Endothelial cell of umbilical vein (primary cell): ENCODE data around the gene PPM1E. TPM values are rescaled to one million over a fixed set of nuclear protein-coding genes. Genes with fewer than 3 reads are reported as not detected.

Experiments
- BruUV-seq: library from RNA; stranded (reverse); fragments of 400-500 nt; replicated peaks from 2 replicates; lab custom pipeline; 2021; lab: Mats Ljungman, UMichigan
- CTCF ChIA-PET: fragments of 300-600, 350-600 bp; sonication (Branson Sonifier 250); formaldehyde crosslinking; loops from one replicate; lab custom pipeline; 2021; ENCODE audit warnings: antibody characterized with exemption, inconsistent platforms; lab: Charles Lee
- POLR2A ChIA-PET: fragments of 300-600, 350-600 bp; sonication (Branson Sonifier 250); formaldehyde crosslinking; loops from one replicate; lab custom pipeline; 2021; ENCODE audit warnings: antibody characterized with exemption, inconsistent platforms; lab: Charles Lee
- DNase-seq: peaks from one replicate; pipeline ENCODE4 v3.0.0-alpha.2; 2011; ENCODE audit warnings: low read depth, low spot score
- FAIRE-seq: peaks from 2 replicates; lab custom pipeline; 2011; peaks lifted over from hg19 to GRCh38; lab: Jason Lieb, UNC
- H2AFZ ChIP-seq: 2 replicates; pipeline ENCODE4 v1.6.0; 2012; ENCODE audit warnings: low read depth, low read length, control low read depth, inconsistent platforms
- H3K27ac ChIP-seq: 2 replicates; pipeline ENCODE4 v1.5.1; 2011; ENCODE audit warnings: low read depth, mild to moderate bottlenecking, control low read depth, low read length, moderate library complexity; ENCODE audit not compliant: insufficient read depth
- H3K27me3 ChIP-seq, 2 experiments: 2 replicates each; pipeline versions ENCODE4 v1.6.0 to v1.6.1; 2011; ENCODE audit warnings: low read length in 2 of 2, mixed read lengths in 1 of 2; ENCODE audit not compliant: control insufficient read depth in 2 of 2, insufficient read depth in 2 of 2
- H3K36me3 ChIP-seq, 2 experiments: 2 replicates in 1 of 2; 3 replicates in 1 of 2; pipeline ENCODE4 v1.5.1; 2011; ENCODE audit warnings: low read length in 2 of 2, mild to moderate bottlenecking in 1 of 2, moderate library complexity in 1 of 2; ENCODE audit not compliant: control insufficient read depth in 2 of 2, insufficient read depth in 2 of 2; ENCODE audit errors: extremely low read depth in 1 of 2
- H3K4me1 ChIP-seq: 3 replicates; pipeline ENCODE4 v1.5.1; 2011; ENCODE audit warnings: mild to moderate bottlenecking, low read length; ENCODE audit not compliant: control insufficient read depth, insufficient read depth; ENCODE audit errors: extremely low read depth
- H3K4me2 ChIP-seq: 2 replicates; pipeline ENCODE4 v1.6.1; 2011; ENCODE audit warnings: low read length, control low read depth, mixed read lengths; ENCODE audit not compliant: insufficient read depth
- H3K4me3 ChIP-seq, 3 experiments: fragments of 200-600 bp in 1 of 3; sonication (generic), shearing (Covaris generic) in 1 of 3; replicated peaks in 1 of 3; 2 replicates each; pipeline ENCODE4 v1.5.1; 2011 to 2016; ENCODE audit warnings: control low read depth in 3 of 3, low read length in 3 of 3, mild to moderate bottlenecking in 2 of 3, inconsistent platforms in 1 of 3, low read depth in 1 of 3, moderate library complexity in 1 of 3; ENCODE audit not compliant: insufficient read depth in 1 of 3
- H3K79me2 ChIP-seq: 2 replicates; pipeline ENCODE4 v1.6.0; 2012; ENCODE audit warnings: low read length, inconsistent platforms; ENCODE audit not compliant: control insufficient read depth, insufficient read depth
- H3K9ac ChIP-seq: replicated peaks from 2 replicates; pipeline ENCODE3; 2011; ENCODE audit warnings: low read length, control low read depth; ENCODE audit not compliant: insufficient read depth; ENCODE audit errors: extremely low read depth
- H3K9me1 ChIP-seq: replicated peaks from 3 replicates; pipeline ENCODE4 v1.6.0; 2011; ENCODE audit warnings: mild to moderate bottlenecking, low read length; ENCODE audit not compliant: control insufficient read depth, insufficient read depth; ENCODE audit errors: extremely low read depth
- H3K9me3 ChIP-seq: replicated peaks from 2 replicates; pipeline ENCODE4 v1.5.1; 2012; ENCODE audit warnings: low read length, inconsistent platforms; ENCODE audit not compliant: control insufficient read depth, insufficient read depth
- H4K20me1 ChIP-seq: replicated peaks from 2 replicates; pipeline ENCODE3; 2011; ENCODE audit warnings: mild to moderate bottlenecking, low read length; ENCODE audit not compliant: control insufficient read depth, insufficient read depth; ENCODE audit errors: extremely low read depth
- CTCF ChIP-seq, 2 donors: IDR thresholded peaks; 1 replicate in 1 of 2; 2 replicates in 1 of 2; pipeline ENCODE4 v1.5.1; 2011; ENCODE audit warnings: low read length in 2 of 2, mild to moderate bottlenecking in 2 of 2, moderate library complexity in 2 of 2, control low read depth in 1 of 2, inconsistent platforms in 1 of 2, low read depth in 1 of 2; ENCODE audit not compliant: insufficient read depth in 1 of 2; ENCODE audit errors: extremely low read depth in 1 of 2
- EZH2 ChIP-seq: IDR thresholded peaks from 2 replicates; pipeline ENCODE4 v1.6.1; 2012; ENCODE audit warnings: borderline replicate concordance, low read depth, mild to moderate bottlenecking, moderate library complexity, low read length, inconsistent platforms; ENCODE audit not compliant: severe bottlenecking
- FOS ChIP-seq: IDR thresholded peaks from 2 replicates; pipeline ENCODE4 v1.6.1; 2011; ENCODE audit warnings: mild to moderate bottlenecking, low read length, moderate library complexity, borderline replicate concordance; ENCODE audit not compliant: insufficient read depth
- GATA2 ChIP-seq: IDR thresholded peaks from 2 replicates; pipeline ENCODE4 v1.7.0; 2011; ENCODE audit warnings: low read depth, mild to moderate bottlenecking, moderate library complexity, mixed read lengths, low read length; ENCODE audit not compliant: insufficient read length, insufficient read depth
- JUN ChIP-seq: IDR thresholded peaks from 2 replicates; pipeline ENCODE4 v1.6.1; 2011; ENCODE audit warnings: borderline replicate concordance, low read depth; ENCODE audit not compliant: insufficient read length, insufficient read depth
- MYC ChIP-seq: IDR thresholded peaks from one replicate; pipeline ENCODE4 v1.6.1; 2011; ENCODE audit warnings: mild to moderate bottlenecking, low read depth, low read length
- POLR2A ChIP-seq: IDR thresholded peaks from 2 replicates; pipeline ENCODE4 v1.6.1; 2012; ENCODE audit warnings: low read depth, mild to moderate bottlenecking, control low read depth, low read length
- POLR2AphosphoS5 ChIP-seq: IDR thresholded peaks from 2 replicates; pipeline ENCODE4 v1.6.1; 2012; ENCODE audit warnings: low read depth, mild to moderate bottlenecking, control low read depth, low read length, moderate library complexity; ENCODE audit not compliant: insufficient read depth
- dilution Hi-C: fragments of 300-500 bp; cut with MboI; formaldehyde crosslinking; loops from one replicate; pipeline ENCODE4 v1.15.0; 2019; ENCODE audit warnings: low sequenced_read_pairs; ENCODE audit not compliant: extremely low pct_ligation_motif_present
- intact Hi-C: fragments of 100-400 bp; cut with micrococcal nuclease; formaldehyde crosslinking; loops from one replicate; pipeline ENCODE4 v1.10.0; 2022
- polyA plus RNA-seq, 4 experiments: library from polyadenylated mRNA; depleted of rRNA in 3 of 4; stranded (reverse) in 3 of 4; unstranded in 1 of 4; fragments of >200 nt; gene quantifications; 2 replicates each; pipeline versions ENCODE4 v1.2.1 to v1.2.3, GENCODE V29; 2011 to 2012; ENCODE audit warnings: missing spikeins in 1 of 4
- total RNA-seq: library from RNA; stranded (reverse); gene quantifications from 2 replicates; pipeline ENCODE4 v1.2.3, GENCODE V29; 2021
- TF ChIP-seq, protein P1 (sequence below): IDR thresholded peaks from 2 replicates; pipeline ENCODE4 v1.6.1; 2011; ENCODE audit not compliant: insufficient read depth, insufficient read length

PPM1E gene
- total and polyA plus RNA-seq, 2 donors (not counting 3 experiments of a cell fraction or from before 2014, with no cell fraction given), result 0.01 TPM; not detected in 1

GRCh38 chr17:58976541-58976940 lies 220.9 kb downstream of the PPM1E start:
- Histone ChIP-seq H3K27me3 (no peaks in the 10 kb centered on the region), H3K9me1 (no peaks in the 10 kb centered on the region), H3K4me2 (no peak overlapping the region), H3K9me3 (no peaks in the 10 kb centered on the region), H3K4me3 (no peak overlapping the region), H3K27ac (no peak overlapping the region), H3K79me2 (no peaks in the 10 kb centered on the region), H3K9ac (no peak overlapping the region), H2AFZ (no peak overlapping the region), H3K36me3 (no peaks in the 10 kb centered on the region), H4K20me1 (no peaks in the 10 kb centered on the region), H3K4me1 (no peaks in the 10 kb centered on the region)
- TF ChIP-seq GATA2 (no peak), JUN (no peak), CTCF (IDR thresholded peaks at IDR 0.05; ENCODE audit: extremely low read depth in 1 of 2, insufficient read depth in 1 of 2, low read depth in 1 of 2, low read length in 2 of 2) (no peak), FOS (no peak), POLR2A (no peak), EZH2 (no peak), MYC (no peak), POLR2AphosphoS5 (no peak)
- TF ChIP-seq, protein P1, sequence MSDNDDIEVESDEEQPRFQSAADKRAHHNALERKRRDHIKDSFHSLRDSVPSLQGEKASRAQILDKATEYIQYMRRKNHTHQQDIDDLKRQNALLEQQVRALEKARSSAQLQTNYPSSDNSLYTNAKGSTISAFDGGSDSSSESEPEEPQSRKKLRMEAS, result no peak
- ChIA-PET POLR2A (no interaction called here), CTCF (interaction anchor here (1.6 to 2.2 kb wide), 2 partner anchors 17 to 28 kb away, joined by 4 to 6 read pairs; no protein-coding TSS in a partner anchor)
- FAIRE-seq, result no peak
- intact Hi-C loops, result no loop called here
- no peak for DNase-seq
- BruUV-seq, result no TSS peak
- dilution Hi-C loops, result no loop called here
